Loucy (cell line): ENCODE results near the gene HOXD12.

Experiments
- EZH2phosphoT487 ChIP-seq: fragments of 200-600 bp; IDR thresholded peaks from 2 replicates; pipeline ENCODE4 v1.6.1; 2018; ENCODE audit warnings: antibody characterized with exemption, mild to moderate bottlenecking, moderate library complexity, borderline replicate concordance
- TF ChIP-seq, protein P1 (sequence below): fragments of 200-600 bp; sonication (generic); conservative IDR thresholded peaks from 2 replicates; pipeline ENCODE4 v1.5.1; 2014; ENCODE audit warnings: mild to moderate bottlenecking, antibody characterized with exemption, low read length

DNA sequence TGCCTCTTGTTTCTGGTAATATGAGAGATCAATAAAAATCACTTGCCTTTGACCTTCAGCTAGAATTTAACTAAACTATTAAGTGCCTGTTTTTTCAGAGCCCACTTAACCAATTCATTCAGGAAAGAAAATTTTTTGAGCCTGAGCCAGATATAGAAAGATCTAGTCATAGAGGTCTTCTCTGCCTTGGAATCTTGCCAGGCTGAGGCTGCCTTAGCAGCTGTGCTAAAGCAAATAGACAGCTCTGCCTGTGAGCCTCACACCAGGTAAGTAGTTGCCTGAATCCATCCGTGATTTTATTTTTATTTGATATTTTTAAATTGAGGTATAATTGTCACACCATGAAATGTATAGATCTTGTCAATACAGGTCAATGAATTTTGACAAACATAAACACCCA, 43.2 kb upstream of the HOXD12 start:
- TF ChIP-seq, protein P1, sequence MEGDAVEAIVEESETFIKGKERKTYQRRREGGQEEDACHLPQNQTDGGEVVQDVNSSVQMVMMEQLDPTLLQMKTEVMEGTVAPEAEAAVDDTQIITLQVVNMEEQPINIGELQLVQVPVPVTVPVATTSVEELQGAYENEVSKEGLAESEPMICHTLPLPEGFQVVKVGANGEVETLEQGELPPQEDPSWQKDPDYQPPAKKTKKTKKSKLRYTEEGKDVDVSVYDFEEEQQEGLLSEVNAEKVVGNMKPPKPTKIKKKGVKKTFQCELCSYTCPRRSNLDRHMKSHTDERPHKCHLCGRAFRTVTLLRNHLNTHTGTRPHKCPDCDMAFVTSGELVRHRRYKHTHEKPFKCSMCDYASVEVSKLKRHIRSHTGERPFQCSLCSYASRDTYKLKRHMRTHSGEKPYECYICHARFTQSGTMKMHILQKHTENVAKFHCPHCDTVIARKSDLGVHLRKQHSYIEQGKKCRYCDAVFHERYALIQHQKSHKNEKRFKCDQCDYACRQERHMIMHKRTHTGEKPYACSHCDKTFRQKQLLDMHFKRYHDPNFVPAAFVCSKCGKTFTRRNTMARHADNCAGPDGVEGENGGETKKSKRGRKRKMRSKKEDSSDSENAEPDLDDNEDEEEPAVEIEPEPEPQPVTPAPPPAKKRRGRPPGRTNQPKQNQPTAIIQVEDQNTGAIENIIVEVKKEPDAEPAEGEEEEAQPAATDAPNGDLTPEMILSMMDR: no peak
- no peak for TF ChIP-seq EZH2phosphoT487
